ENCODE data around the gene ATF6B.

- TF ChIP-seq CTCF (conservative IDR thresholded peaks at IDR 0.05 in 1 of 2, IDR thresholded peaks at IDR 0.05 in 1 of 2; ENCODE audit: extremely low read depth in 1 of 2, insufficient read depth in 1 of 2, low read depth in 1 of 2, low read length in 2 of 2) = no peak
- TF ChIP-seq EZH2 (IDR thresholded peaks at IDR 0.05; ENCODE audit: borderline replicate concordance, low read length) = no peak
Observed at GRCh38 chr6:32111424-32112066, 16.5 kb downstream of the ATF6B start.
